Activated CD8-positive, alpha-beta memory T cell treated with anti-CD3 and anti-CD28 coated beads for 1 hour (primary cell): Measurements from ENCODE around the gene SORCS3.

Experiments
- DNase-seq, 2 donors: peaks; one replicate each; pipeline ENCODE4 v3.0.0-alpha.2; 2020; ENCODE audit warnings: low read depth in 1 of 2; ENCODE audit errors: extremely low read depth in 1 of 2

SORCS3 gene

GRCh38 chr10:104641187-104641936 is at the start of gene SORCS3:
Gene SORCS3 (plus strand): TSS chr10:104641290.
- no peak for DNase-seq

GRCh38 chr10:104591441-104591840 is 49.6 kb upstream of the SORCS3 start:
- no peak for DNase-seq

- no peak for DNase-seq
Observed at GRCh38 chr10:104601166-104601565, 39.9 kb upstream of the SORCS3 start.

GRCh38 chr10:104608091-104608828 is 32.8 kb upstream of the SORCS3 start:
- no peak for DNase-seq

DNA sequence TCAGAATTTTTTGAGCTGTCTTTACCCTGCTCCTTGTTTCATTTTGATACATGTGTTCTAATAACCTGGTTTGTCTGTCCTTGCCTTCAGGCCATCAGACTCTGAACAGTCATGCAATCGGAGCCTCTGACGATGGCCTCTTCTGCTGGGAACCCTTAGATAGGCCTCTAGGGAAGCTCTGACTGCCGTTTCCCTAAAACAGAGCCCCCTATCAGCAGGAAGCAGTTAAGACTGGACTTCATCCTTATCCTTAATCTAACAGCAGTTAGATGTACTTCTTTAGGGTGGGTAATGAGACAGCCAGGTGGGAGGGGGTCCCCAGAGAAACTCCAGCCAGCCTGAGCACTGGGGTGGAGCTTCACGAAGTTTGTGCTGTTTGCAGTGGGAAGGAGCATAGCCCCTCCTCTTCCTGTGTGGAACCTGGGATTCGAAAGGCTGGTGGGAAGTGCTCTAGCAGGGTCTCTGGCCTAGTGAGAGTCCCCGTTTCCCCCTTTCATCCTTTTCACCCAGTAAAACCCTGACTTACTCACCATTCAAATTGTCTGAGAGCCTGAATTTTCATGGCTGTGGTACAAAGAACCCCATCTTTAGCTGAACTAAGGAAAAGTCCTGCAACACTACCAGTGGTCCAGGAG is 28.4 kb upstream of the SORCS3 start:
- DNase-seq, result no peak

DNA sequence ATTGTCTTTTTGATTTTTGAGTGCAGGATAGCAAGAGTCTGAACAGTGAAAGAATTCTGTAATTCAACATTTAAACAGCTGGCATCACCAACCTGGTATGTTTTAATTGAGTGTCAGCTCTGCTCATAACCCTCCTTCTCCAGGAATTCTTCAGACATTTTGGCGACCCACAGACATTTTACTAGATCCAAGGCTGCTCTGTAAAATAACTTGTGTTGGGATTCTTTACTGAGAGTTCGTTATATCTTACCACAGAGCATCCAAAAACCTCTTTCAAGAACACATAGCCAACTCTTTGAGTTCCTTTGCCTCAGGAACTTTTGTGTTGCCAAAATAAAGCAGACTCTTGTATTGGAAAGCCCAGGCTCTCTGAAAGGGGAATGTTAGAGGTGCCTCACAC is 27.7 kb upstream of the SORCS3 start:
- no peak for DNase-seq

DNA sequence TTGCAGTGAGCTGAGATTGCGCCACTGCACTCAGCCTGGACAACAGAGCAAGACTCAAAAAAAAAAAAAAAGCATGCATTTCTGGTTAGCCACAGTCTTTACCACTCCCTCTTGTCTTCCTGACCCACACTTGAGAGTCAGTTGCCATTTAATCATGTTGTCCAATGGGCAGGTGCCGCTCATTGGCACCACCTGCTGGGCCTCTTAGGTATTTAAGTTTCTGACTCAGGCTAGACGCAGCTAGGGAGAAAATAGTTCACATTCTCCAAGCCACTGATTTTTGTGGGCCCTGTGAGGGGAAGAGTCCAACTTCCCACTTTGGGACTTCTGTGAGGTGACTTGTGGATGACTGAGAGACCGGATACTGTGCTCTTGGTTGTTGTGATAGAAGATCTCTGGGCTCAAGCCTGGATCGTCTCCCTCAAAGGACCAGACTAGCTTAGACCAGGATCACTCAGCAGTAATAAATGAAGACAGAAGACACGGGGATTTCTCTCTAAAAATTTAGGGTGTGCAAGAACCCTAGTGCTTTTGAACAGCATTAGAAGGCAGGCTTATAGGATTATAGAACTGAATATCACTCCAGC is 26.8 kb upstream of the SORCS3 start:
- DNase-seq, result no peak

DNA sequence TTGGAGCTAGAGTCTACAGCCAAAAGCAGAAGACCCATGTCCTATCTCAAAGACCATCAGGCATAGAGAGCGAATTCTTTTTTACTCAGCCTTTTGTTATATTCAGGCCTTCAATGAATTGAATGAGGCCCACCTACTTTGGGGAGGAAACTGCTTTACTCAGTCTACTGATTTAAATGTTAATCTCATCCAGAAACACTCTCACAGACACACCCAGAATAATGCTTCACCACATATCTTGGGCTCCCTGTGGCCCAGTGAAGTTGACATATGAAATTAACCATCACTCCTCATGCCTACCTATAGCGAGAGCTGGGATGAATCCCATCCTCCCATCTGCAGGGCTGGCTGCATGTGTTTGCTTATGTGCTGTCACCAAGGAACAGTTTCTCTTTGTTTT is 26.0 kb upstream of the SORCS3 start:
- DNase-seq, result no peak

- no peak for DNase-seq
Observed at GRCh38 chr10:104617831-104618230, 23.3 kb upstream of the SORCS3 start.

DNA sequence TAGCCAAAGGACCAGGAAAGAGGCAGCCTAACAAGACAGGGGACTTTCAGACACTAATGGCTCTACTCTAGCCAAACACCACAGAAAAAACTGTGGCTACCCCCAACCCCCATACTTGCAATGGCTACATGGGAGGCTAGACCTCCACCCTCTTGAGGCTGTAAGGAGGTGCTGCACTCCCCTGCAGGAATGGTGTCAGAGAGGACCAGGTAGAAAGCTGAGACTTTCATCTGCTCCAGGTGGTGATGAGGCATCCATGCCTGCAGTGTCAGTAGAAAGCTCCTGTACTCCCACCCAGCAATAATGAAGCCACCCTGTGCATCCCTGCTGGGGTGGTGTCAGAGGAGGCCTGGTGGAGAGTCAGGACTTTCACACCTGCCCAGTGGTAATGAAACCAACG is 18.9 kb upstream of the SORCS3 start:
- no peak for DNase-seq

DNA sequence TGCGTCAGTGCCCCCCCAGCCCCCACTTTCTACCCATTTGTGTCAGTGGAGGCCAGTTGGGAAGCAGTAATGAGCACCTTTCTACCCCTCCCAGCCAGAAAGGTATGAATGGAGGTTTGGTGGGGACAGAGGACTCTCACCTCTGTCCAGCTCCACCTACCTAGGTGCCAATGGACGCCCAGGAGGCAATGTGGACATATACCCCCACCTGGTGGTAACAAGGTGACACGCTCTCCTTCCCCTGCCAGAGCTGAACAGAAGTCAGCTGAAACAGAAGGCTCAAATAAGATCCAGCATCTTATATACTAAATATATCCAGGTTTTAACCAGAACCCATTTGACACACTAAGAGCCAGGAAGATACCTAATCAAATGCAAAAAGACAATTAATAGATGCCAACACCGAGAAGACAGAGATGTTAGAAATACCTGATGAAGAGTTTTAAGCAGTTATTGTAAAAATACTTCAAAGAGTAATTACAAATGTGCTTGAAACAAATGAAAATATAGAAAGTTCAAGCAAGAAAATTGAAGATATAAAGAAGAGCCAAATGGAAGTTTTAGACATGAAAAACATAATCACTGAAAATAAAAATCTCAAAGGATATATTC is 18.4 kb upstream of the SORCS3 start:
- DNase-seq, result no peak

GRCh38 chr10:104630731-104631130 is 10.4 kb upstream of the SORCS3 start:
- no peak for DNase-seq

GRCh38 chr10:104631946-104632345 is 9.1 kb upstream of the SORCS3 start:
- DNase-seq, result no peak

GRCh38 chr10:104638861-104639589 is 2.1 kb upstream of the SORCS3 start:
- DNase-seq, result no peak

GRCh38 chr10:104639590-104640338 is 1.3 kb upstream of the SORCS3 start:
- no peak for DNase-seq

DNA sequence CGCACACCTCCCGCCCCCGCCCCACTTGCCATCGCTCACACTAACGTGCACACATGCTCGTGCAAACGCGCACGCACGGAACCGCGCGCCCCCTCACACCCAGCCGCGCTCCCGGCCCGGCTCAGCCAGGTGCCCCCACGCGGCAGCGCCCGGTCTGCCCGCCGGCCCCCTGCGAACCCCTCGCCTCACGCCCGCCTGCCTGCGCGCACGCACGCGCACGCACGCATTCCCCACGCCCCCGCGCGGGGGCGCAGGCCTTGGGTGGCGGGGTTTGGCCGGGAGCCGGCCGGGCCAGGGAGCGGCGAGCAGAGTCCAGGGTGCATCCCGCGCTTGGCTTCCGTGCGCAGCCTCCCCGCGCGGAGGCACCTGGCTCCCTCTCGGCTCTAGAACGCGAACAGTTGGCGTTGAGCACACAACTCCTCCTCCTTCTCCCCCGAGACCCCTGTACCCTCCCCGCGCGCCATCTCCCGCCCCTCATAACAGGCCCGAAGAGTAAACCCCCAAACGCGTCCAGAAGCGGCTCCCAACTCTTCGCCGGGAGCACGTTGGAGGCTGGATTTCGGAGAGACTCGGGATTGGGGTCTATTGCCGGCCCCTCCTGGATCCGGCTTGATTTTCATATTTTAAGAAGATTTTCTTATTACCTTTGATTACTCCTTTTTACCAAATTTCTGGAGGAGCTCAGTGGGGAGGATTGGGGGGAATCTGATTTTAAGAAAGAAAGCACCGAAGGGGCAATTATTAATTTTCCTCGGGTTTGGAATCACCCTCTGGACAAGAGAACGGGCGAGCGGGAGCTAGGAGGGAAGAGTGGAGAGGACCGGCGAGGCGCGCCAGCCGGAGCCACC is 527 bp upstream of the SORCS3 start:
- DNase-seq, result no peak

GRCh38 chr10:104641937-104642657 is 1.0 kb downstream of the SORCS3 start:
- no peak for DNase-seq

DNA sequence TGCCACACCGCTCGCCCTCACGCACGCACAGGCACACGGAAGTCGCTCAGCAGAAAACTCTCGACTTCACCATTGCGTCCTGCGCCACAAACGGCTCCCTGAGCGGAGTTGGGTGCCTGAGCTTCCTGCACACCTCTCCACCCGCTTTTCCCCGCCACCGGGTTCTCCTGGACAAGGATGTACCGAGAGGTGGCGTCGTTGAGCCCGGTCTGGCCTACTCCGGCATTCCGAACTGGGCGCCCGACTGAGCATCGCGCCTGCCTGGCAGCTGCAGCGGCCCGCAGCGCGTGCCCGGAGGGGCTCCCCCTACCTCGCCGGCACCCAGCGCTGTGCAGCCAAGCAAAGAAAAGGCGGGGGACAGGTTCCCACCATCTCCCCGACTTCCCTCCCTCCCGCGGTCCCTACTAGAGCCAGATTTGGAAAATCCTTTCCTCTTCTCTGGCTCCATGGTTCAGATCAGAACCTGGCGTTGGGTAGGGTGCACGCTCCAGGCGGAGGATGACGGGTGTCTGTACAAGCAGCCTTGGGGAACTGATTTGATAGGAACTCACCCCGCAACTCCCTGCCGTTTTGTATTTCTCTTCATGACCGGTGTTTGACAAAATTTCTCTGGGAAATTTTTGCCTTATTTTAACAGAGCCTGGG is 1.7 kb downstream of the SORCS3 start:
- no peak for DNase-seq
